HG03460 (cell line): ENCODE results near the gene RPTOR.
A peak's percentile ranks its signal among the peaks of the same experiment; 100 is the strongest.

Experiments
- ATAC-seq: cut with Tn5 transposase; IDR thresholded peaks from one replicate; pipeline ENCODE4 v1.9.1; 2021; ENCODE audit not compliant: unreplicated experiment

The RPTOR gene

GRCh38 chr17:80712606-80713005, 168.0 kb downstream of the RPTOR start:
- ATAC-seq = no peak

DNA sequence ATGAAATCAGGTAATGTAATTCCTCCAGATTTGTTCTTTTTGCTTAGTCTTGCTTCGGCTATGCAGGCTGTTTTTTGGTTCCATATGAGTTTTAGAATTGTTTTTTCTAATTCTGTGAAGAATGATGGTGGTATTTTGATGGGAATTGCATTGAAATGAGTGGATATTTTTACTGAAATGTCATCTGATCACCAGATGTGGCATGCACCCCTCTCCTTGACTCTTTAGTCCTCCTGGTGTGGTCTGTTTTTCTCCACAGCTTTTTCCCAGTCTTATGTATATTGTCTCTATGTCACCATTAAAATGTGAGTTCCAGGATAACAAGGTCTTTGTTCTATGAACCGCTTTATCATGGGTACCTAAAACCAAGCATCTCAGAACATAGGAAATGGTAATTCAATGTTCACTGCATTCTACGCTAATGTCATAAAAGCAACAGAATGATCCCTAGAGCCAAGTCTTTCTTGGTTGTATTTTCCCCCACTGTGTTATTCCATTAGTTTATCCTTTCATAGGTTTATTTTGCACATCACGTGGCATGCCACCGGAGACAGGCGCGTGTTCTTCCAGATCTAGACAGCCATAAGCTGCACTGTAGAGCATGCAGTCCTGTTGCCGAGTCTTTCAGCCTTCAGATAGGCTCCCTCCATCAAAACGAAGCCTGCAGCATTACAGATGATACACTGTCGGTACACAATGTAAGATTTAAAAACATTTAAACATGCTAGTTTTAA, 172.5 kb downstream of the RPTOR start:
- ATAC-seq = no peak

DNA sequence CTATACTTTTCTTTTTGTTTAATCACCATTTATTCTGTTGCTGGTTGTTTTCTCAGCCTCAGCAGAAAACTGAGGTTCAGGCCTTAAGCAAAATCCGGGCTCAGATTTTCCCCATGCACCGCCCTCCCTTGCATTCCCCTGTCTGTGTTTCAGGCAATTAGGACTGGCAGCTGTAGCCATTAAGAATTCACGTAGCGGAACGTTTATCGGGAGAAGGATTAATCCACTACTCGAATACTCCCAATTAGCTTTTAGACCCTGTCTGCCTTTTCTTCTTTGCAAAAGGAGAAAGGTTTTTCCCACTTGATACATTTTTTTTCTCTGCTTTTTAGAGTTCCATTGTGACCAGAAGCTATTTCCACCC, 173.1 kb downstream of the RPTOR start:
- no peak for ATAC-seq

DNA sequence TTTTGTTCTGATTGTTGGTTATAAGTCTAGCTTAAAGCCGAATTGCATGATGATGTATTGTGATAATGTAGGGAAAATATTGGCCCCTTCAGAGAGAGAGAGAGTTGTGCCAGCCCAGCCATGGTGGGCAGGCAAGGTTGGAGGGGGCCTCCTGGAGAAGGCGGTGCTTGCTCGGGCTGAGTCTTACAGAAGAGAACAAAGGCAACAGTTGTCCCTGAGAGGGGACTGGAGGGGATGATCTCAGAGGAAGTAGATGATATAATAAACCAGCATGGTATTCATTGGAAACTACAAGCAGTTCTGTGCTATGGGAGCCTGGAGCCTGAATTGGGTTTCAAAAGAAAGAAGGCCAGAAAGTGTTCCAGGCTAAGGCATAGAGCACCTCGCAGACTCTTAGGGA, 173.8 kb downstream of the RPTOR start:
- no peak for ATAC-seq

DNA sequence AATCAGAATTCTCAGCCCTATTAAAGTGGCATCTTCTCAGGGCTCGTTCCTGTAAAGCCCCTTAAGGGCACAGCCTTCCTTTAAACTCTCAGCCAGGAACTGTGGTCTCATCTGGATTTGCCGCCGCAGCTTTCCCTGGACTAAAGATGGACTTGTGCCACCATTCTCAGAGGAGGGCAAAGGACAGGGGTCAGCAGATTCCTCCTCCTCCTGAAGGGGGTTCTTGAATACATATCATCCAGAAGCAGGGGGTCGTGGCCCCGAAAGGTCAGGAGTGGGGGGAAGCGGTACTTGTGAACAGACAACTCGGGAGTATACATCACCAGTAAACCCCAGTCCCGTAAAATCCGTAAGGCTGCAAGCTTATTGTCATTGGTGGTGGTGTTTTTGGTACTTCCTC, 174.8 kb downstream of the RPTOR start:
- no peak for ATAC-seq

- ATAC-seq = no peak
These were observed 176.3 kb downstream of the RPTOR start for GRCh38 chr17:80720610-80721577.

GRCh38 chr17:80722661-80723060, 178.0 kb downstream of the RPTOR start:
- ATAC-seq = no peak

DNA sequence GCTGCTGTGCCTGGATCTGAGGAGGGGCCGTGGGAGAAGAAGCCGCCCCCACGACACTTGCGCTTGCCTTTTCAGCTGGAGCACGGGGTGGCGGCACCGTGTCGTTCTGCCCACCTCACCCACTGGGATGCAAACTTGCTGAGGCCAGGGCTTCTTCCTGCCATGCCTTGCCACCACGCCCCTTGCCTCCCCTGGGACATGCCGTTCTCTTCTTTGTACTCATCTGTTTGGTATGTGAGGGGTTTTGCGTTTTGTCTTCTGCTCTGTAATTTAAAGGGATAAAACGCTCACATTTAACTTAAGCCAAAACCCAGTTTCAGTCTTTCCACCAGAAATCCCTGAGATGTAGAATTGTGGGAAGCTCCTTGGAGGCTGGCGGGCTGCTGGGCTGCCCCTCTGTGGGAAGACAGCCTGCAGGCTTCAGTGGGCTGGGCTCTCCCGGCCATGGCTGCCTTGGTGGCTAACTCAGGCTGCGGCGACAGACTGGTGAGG, 180.2 kb downstream of the RPTOR start:
- no peak for ATAC-seq

- ATAC-seq = no peak
These were observed 180.9 kb downstream of the RPTOR start for GRCh38 chr17:80725517-80725916.

GRCh38 chr17:80726558-80727408, 182.1 kb downstream of the RPTOR start:
- no peak for ATAC-seq

DNA sequence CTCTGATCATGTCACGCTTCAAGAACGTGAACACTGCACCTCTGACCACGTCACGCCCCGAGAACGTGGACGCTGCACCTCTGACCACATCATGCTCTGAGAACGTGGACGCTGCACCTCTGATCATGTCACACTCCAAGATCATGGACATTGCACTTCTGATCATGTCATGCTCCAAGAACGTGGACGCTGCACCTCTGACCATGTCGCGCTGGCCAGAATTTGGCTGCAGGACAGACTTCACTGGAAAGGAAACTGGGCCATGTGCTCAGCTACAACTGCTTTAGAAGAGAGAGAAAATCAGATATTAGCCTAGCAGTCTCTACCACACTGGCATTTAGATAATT, 182.7 kb downstream of the RPTOR start:
- ATAC-seq = no peak

GRCh38 chr17:80729016-80729415, 184.4 kb downstream of the RPTOR start:
- no peak for ATAC-seq

DNA sequence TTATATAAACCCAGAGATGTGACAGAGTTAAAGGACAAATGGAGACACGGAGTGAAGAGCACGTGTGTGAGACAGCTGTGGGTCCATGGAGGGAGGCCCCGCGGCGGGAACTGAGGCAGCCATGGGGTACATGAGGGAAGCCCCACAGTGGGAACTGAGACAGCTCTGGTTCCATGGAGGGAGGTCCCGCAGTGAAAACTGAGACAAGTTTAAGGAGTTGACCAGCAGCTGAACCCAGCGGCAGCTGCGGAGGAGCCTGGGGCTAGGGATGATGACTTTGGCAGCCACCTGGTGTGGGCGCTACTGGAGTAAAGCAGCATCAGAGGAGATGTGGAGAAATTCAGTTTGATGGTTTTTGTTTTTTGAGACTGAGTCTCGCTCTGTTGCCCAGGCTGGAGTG, 185.1 kb downstream of the RPTOR start:
- no peak for ATAC-seq

- no peak for ATAC-seq
These were observed 186.1 kb downstream of the RPTOR start for GRCh38 chr17:80730739-80731138.

- no peak for ATAC-seq
These were observed 186.7 kb downstream of the RPTOR start for GRCh38 chr17:80731323-80731722.

- no peak for ATAC-seq
These were observed 187.6 kb downstream of the RPTOR start for GRCh38 chr17:80732268-80732667.

GRCh38 chr17:80737106-80738019, 192.7 kb downstream of the RPTOR start:
- ATAC-seq = peak; percentile 70

GRCh38 chr17:80738020-80738808, 193.6 kb downstream of the RPTOR start:
- peak; percentile 11 for ATAC-seq

- no peak for ATAC-seq
These were observed 194.5 kb downstream of the RPTOR start for GRCh38 chr17:80738987-80739730.
